Stimulated activated CD4-positive, alpha-beta T cell treated with anti-CD3 and anti-CD28 coated beads, Interleukin-12 subunit alpha, Interleukin-12 subunit beta, amount 100 ng/mL, for 48 hours (primary cell): ENCODE data around the gene SENP5.

Experiments used
- DNase-seq, 3 donors: peaks; one replicate each; pipeline ENCODE4 v3.0.0-alpha.2; 2020; ENCODE audit warnings: low read depth in 2 of 3, low spot score in 1 of 3

The SENP5 gene

GRCh38 chr3:196967412-196968232, 99.9 kb downstream of the SENP5 start:
- DNase-seq, result no peak

DNA sequence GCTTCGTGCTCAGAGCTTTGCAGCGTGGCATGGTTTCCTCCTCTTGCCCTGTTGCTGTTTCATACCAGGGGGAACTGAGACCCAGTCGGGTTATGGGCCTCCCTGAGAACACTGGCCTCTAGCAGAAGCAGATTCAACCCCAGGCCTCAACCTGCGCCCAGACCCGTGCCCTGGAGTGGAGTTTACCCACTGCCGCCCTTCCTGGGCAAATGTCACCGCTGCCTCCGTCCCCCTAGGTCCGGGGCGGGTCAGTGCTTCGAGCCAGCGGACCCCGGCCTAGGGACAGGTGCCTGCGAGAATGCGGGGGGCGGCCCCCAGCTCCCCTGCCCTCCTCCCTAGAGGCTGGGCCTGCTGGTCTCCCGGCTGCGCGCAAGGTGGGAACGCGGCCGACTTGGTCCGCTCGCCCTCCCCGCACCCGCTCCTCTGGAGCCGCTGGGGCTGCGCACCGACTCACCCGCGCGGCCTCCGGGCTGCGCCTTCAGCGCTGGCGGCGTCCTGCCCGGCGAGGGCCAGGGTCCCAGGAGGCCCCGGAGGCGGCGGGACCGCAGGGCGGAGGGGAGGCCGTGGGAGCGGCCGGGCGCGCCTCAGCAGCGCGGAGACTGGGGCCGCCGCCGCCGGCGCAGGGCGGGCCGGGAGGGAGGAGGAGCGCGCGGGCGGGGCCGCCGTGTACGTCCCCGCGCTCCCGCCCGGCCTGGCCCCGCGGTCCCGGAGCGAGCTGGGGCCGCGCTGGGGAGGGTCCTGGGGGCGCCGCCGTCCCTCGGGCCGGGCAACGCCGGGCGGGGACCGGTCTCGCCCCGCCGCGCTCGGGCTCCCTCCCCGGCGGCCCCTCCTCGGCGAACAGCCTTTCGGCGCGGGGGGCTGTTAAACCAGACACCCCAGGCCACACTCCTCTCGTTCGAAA, 100.8 kb downstream of the SENP5 start, which contains the start of gene PIGZ:
TSS of gene PIGZ (minus strand) at position 601 of the 901 bp plus-strand sequence. CDS start 16,802 bp downstream, outside the sequence.
- DNase-seq, result peak in 2 of 3 donors; percentile 14 to 34

DNA sequence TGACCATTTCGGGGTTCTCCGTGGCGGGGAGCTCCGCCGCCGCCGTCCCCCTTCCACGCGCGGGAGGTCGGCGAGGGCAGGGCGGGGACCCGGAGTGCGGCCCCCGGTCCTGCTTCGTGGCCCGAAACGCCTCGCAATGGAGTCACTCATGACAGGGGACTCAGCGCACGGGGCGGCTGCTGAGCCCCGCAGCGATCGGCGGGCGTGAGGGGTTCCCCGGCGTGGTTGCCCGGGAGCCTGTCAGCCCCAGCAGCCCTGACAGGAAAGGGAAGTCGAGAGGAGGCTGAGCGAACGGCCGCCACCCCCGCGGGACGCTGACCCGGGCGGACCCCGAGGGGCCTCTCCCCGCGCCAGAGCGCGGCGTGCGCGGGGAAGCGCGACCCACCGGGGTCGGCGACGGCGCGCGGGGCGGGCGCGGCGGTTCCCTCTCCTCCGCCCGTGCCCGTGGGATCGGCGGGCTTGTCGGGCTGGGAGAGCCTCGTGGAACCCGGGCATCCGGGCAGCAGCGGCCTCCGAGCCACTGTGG, 101.5 kb downstream of the SENP5 start:
- peak in 2 of 3 donors; percentile 20 to 46 for DNase-seq

DNA sequence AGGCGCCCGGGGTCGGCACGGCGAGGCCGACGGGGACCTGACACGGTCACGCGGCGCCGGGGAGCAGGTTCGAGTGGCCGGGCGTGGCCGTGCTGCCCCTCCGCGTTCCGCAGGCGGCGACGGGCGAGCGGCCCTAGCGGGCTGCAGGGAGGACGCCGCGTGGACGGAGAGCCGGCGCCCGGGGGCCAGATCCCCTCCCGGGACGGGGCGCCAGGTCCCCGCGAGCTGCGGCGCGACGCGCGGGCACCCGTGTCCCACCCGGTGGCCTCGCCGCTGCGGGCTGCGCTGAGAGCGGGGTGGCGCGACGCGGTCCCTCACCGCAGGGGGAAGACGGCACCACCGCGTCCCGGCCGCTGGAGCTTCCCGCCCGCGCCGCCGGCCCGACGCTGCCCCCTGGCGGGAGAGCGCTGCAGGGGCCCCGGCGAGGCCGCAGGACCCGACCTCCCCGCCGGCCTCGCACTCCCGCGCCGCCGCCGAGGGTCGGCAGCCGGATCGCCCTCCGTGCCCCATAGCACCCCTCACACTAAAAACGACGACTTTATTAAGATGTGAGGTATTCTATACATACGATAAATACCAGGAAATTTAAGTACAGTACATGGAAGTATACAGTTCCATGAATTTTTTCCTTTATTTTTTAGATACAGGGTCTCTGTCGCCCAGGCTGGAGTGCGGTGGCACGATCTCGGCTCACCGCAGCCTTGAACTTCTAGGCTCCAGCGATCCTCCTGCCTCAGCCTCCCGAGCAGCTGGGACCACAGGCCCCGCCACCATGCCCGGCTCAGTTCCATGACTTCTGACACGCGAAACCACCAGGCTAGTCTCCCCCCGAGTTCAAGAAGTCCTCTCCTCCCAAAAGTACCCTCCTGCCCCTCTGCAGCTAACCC, 102.2 kb downstream of the SENP5 start:
- peak; percentile 18 to 58 (median 49) for DNase-seq

- no peak for DNase-seq
These were observed 102.9 kb downstream of the SENP5 start for GRCh38 chr3:196970547-196971093.

DNA sequence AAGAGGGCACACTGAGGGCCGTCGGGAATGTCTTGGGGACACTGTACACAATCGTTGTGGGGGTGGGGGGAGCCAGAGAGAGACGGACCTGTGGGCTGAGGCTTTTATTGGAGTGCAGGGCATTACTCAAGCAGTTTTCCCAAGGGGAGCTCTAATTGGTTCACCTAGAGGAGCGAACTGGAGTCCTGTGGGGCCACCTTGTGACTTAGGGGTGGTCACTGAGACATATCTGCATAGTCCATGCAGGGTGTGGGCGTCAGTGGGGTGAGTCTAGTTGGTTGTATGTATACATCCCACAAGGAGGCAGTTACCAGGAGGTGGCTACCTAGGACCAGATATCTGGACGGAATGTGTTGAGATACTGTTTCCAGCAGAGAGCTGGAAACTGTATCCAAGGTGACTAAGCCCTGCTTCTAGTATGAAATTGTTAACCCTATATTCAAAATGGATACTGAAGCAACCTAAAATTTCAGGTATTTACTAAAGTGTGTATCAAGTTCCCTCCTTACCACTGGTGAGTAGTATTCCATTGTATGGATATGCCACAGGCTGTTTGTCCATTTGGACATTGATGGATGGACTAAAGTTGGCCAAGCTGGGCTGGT, 103.5 kb downstream of the SENP5 start:
- DNase-seq, result no peak

- no peak for DNase-seq
These were observed 106.9 kb downstream of the SENP5 start for GRCh38 chr3:196974661-196975060.

DNA sequence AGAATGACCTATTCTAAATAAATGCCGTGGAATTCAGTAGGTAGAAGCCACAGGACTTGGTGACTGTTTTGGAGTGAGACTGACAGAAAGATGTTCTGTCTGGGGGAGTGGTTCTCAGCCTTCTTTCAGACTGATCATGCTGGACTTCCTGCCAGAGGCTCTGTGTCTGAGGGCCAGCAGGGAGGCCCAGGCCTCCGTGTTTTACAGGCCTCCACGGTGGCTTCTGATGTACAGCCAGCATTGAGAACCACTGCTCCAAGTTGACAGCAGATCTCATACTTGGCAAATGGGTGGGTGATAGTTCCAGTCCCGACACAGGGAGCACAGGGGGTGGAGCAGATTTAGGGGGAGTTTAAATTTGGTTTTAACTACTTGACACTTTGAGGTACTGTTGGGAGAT, 107.6 kb downstream of the SENP5 start:
- DNase-seq, result no peak

DNA sequence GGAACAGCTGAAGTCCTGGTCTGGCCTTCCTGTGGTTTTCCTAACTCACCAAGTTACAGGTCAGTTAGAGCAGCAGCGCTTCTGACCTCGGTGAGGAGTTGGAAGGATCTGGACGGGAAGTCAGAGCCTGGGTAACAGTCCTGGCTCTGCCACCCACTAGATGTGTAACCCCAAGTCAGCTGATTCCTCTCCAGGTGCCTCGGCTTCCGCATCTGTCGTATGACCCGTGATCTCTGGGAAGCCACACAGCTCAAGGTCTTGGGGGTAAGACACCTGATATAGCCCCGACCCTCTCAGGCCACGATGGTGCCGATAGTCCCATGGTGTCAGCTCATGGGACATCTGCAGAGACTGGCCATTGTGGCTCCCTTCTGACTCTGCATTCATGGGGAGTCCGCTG, 109.2 kb downstream of the SENP5 start:
- DNase-seq, result no peak

GRCh38 chr3:196979545-196979944, 111.8 kb downstream of the SENP5 start:
- no peak for DNase-seq

DNA sequence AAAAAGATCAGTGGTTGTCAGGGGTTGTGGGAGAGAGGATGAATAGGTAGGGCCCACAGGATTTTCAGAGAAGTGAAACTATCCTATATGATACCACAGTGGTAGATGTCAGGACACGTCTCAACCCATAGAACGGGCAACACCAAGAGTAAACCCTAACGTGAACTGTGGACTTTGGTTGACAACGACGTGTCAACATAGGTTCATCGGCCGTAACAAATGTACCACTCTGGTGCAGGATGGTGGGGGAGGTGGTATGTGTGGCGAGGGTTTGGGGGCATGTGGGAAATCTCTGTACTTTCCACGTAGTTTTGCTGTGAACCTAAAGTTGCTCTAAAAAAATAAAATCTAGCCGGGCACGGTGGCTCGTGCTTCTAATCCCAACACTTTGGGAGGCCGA, 113.9 kb downstream of the SENP5 start:
- no peak for DNase-seq

DNA sequence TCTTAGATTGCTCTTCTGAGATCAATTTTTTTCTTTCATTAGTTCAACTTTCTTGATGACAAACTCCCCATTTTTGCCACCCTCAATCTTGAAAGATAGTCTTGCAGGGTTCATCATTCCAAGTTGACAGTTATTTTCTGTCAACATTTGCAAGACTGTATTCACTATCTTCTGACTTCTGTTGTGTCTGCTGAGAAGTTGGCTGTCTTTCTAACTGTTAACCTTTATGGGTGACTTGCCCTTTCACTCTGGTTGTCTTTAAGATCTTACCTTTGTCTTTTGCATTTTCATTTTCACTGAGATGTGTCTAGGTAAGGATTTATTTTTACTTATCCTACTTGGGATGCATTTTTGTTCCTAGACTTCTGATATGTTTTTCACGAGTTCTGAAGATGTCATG, 115.5 kb downstream of the SENP5 start:
- DNase-seq, result no peak
